Common myeloid progenitor, CD34-positive (primary cell): ENCODE data around the gene IL17RB.
A peak's percentile ranks its signal among the peaks of the same experiment; 100 is the strongest.

Experiments used
- CTCF ChIA-PET: fragments of 350-600 bp; sonication (Branson Sonifier 250); formaldehyde crosslinking; loops from one replicate; lab custom pipeline; 2021; ENCODE audit warnings: antibody characterized with exemption; lab: Charles Lee
- POLR2A ChIA-PET: fragments of 350-600 bp; sonication (Branson Sonifier 250); formaldehyde crosslinking; loops from one replicate; lab custom pipeline; 2021; ENCODE audit warnings: antibody characterized with exemption; lab: Charles Lee
- DNase-seq, 3 donors: peaks; one replicate each; pipeline versions ENCODE4 v3.0.0 to v3.0.0-alpha.2; 2013
- H3K27ac ChIP-seq, 2 experiments: 1 replicate in 1 of 2; 2 replicates in 1 of 2; pipeline ENCODE4 v1.7.0; 2013; ENCODE audit warnings: inconsistent platforms in 2 of 2, low read length in 2 of 2, mild to moderate bottlenecking in 2 of 2, low read depth in 1 of 2, moderate library complexity in 1 of 2; ENCODE audit not compliant: severe bottlenecking in 2 of 2, insufficient read depth in 1 of 2, poor library complexity in 1 of 2
- H3K27me3 ChIP-seq, 5 experiments: replicated peaks in 2 of 5; 1 replicate in 3 of 5; 2 replicates in 2 of 5; pipeline versions ENCODE4 v1.6.1 to v1.7.0; 2013; ENCODE audit warnings: low read length in 4 of 5, mild to moderate bottlenecking in 2 of 5, moderate library complexity in 2 of 5, inconsistent platforms in 1 of 5; ENCODE audit not compliant: insufficient read depth in 5 of 5, control insufficient read depth in 4 of 5
- H3K36me3 ChIP-seq, 4 experiments: 1 replicate in 2 of 4; 2 replicates in 2 of 4; pipeline versions ENCODE4 v1.6.1 to v1.7.0; 2013; ENCODE audit warnings: low read length in 3 of 4, control low read depth in 1 of 4, mild to moderate bottlenecking in 1 of 4; ENCODE audit not compliant: control insufficient read depth in 4 of 4, insufficient read depth in 4 of 4
- H3K4me1 ChIP-seq, 4 experiments: 1 replicate in 3 of 4; 2 replicates in 1 of 4; pipeline versions ENCODE4 v1.6.1 to v1.7.1; 2013; ENCODE audit warnings: low read length in 3 of 4, mild to moderate bottlenecking in 3 of 4, control low read depth in 1 of 4, inconsistent platforms in 1 of 4, moderate library complexity in 1 of 4; ENCODE audit not compliant: control insufficient read depth in 4 of 4, insufficient read depth in 4 of 4; ENCODE audit errors: control extremely low read depth in 1 of 4
- H3K4me3 ChIP-seq, 7 experiments: 1 replicate in 4 of 7; 2 replicates in 3 of 7; pipeline versions ENCODE4 v1.5.1 to v1.7.0; 2013; ENCODE audit warnings: mild to moderate bottlenecking in 7 of 7, low read length in 6 of 7, moderate library complexity in 6 of 7, inconsistent platforms in 2 of 7, low read depth in 2 of 7, control low read depth in 1 of 7; ENCODE audit not compliant: insufficient read depth in 4 of 7, control insufficient read depth in 1 of 7; ENCODE audit errors: extremely low read depth in 1 of 7
- H3K9me3 ChIP-seq, 5 experiments: 1 replicate in 4 of 5; 2 replicates in 1 of 5; pipeline versions ENCODE4 v1.6.1 to v1.7.1; 2013; ENCODE audit warnings: low read length in 4 of 5, mild to moderate bottlenecking in 2 of 5, inconsistent platforms in 1 of 5, low read depth in 1 of 5, moderate library complexity in 1 of 5; ENCODE audit not compliant: control insufficient read depth in 4 of 5, insufficient read depth in 2 of 5; ENCODE audit errors: control extremely low read depth in 1 of 5
- WGBS: methylation state at CpG from one replicate; pipeline ENCODE4 v1.1.5; 2013; ENCODE audit not compliant: insufficient coverage; 5-methylcytosine and 5-hydroxymethylcytosine counted together

IL17RB gene

GRCh38 chr3:53885239-53885638 is 38.9 kb downstream of the IL17RB start:
- Histone ChIP-seq H3K4me3 (no peak overlapping the region), H3K36me3 (peaks cover 6 to 33% (median 22%) of the 10 kb centered on the region in 4 experiments), H3K4me1 (peaks cover 7 to 20% (median 14%) of the 10 kb centered on the region in 4 experiments), H3K27me3 (no peaks in the 10 kb centered on the region), H3K9me3 (no peaks in the 10 kb centered on the region), H3K27ac (no peak overlapping the region)
- DNase-seq = no peak
- ChIA-PET CTCF (no interaction called here), POLR2A (no interaction called here)
- no CpG with 5 or more reads among the region's 3 CpGs for WGBS

DNA sequence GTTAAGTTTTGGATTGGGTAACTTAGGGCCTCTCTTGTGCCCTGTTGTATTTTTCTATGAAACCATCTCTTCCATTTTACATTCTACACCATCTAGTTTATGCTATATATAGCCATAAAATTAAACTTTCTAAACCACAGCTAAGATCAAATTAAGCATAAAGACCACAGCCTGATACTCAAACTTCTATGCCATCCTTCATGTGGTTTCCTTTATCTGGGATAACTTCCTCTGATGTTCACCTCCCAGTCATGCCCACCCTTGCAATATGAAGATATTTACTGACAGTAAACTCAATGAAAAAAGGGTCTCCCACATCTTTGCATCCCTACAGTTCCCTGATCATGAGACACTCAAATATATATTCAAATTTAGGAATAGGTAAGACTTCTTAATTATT is 41.1 kb downstream of the IL17RB start:
- H3K36me3 ChIP-seq = peaks cover 6 to 33% (median 19%) of the 10 kb centered on the region in 4 experiments
- CTCF ChIA-PET = no interaction called here
- POLR2A ChIA-PET = no interaction called here
- H3K4me3 ChIP-seq = no peak overlapping the region
- no peaks in the 10 kb centered on the region for H3K9me3 ChIP-seq
- H3K4me1 ChIP-seq = peaks cover 12 to 18% (median 15%) of the 10 kb centered on the region in 4 experiments
- H3K27me3 ChIP-seq = no peaks in the 10 kb centered on the region
- no peak overlapping the region for H3K27ac ChIP-seq
- DNase-seq = no peak

DNA sequence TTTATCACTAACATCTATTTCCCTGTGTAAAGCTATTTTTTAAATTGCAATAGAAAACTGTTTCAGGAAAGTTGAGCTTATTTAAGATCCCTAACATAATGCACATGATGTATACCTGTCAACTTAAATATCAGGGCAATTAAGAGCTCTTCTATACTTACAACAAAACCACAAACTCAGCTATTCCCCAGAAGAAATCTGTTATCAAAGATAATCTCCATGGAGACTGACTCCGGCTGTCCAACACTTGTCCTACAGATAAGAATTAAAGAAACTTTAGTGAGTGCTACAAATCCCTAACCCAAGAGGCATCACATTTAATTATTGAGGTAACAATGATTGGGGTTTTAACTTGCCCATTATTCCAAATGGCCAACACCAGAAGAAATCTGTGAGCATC is 41.9 kb downstream of the IL17RB start:
- no CpG with 5 or more reads among the region's 1 CpG for WGBS
- no peaks in the 10 kb centered on the region for H3K9me3 ChIP-seq
- POLR2A ChIA-PET = no interaction called here

DNA sequence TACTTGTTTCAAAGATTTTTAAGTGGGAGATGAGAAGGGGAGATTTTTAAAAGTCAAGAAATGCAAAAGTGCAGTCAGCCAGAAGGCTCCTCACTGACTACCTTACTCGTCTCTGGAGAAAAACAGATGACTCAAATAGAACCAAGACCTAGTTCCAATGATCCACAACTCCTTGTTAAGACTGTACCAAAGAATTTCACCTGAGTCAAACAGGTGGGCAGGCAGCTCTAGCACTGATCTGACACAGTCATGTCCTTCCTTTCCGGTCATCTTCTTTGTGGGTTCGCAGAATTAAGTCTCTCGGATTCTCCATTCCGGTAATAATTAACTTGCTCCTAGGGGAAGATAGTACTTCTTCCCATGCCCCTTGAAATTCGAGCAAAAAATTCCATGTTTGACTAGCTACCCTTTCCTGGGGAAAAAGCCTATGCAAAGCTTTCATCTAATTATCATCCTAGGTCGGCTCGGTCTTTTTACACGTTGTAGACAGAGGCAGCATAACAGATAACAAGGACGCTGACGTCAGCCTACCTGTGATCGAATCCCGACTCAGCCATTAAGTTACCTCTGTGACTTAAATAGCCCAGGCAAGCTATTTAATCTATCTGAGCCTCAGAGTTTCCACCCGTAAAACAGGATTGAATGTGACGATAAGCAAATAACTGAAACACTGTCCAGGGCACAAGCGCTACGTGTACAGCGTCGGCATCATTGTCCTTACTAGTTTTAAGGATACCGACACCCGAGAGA is 44.5 kb downstream of the IL17RB start:
- Histone ChIP-seq H3K4me1 (peaks cover 12 to 19% (median 16%) of the 10 kb centered on the region in 4 experiments), H3K27me3 (peaks cover 0 to 14% (median 5%) of the 10 kb centered on the region in 5 experiments), H3K36me3 (peaks cover 4 to 16% (median 9%) of the 10 kb centered on the region in 4 experiments), H3K9me3 (no peaks in the 10 kb centered on the region), H3K4me3 (peak overlapping the region; percentile 84 to 96 (median 94)), H3K27ac (peak overlapping the region; percentile 93 to 97)
- peak; percentile 52 to 64 (median 59) for DNase-seq
- WGBS = 13% methylated on average over 20 of the region's 21 CpGs
- ChIA-PET POLR2A (interaction anchor here (1.8 kb wide), 1 partner anchor 10 kb away, joined by 12 read pairs; the partner anchor contains the start of gene ACTR8), CTCF (interaction anchor here (1.1 to 1.9 kb wide), 4 partner anchors 10 to 47 kb away, joined by 3 to 5 read pairs (median 4); partner anchors contain the start of gene ACTR8)

More for the DNA sequence above, 41.9 kb downstream of the IL17RB start:
- no peak overlapping the region for H3K4me3 ChIP-seq
- H3K4me1 ChIP-seq = peaks cover 12 to 19% (median 16%) of the 10 kb centered on the region in 4 experiments
- peak; percentile 30 to 79 (median 59) for DNase-seq
- CTCF ChIA-PET = interaction anchor here (1.4 kb wide), 1 partner anchor 13 kb away, joined by 3 read pairs; no protein-coding TSS in a partner anchor
- peaks cover 6 to 33% (median 19%) of the 10 kb centered on the region in 4 experiments for H3K36me3 ChIP-seq
- no peaks in the 10 kb centered on the region for H3K27me3 ChIP-seq
- H3K27ac ChIP-seq = no peak overlapping the region

- DNase-seq = peak; percentile 99 to 100 (median 100)
- peak within 1 kb of the TSS; percentile 84 to 96 (median 94) for H3K4me3 ChIP-seq
- H3K36me3 ChIP-seq = peaks cover 4 to 13% (median 8%) of the 10 kb centered on the region in 4 experiments
- ChIA-PET POLR2A (interaction anchor here (0.6 to 1.8 kb wide), 2 partner anchors 11 to 184 kb away, joined by 3 to 12 read pairs; partner anchors contain the start of gene ACTR8), CTCF (interaction anchor here (1.1 to 1.9 kb wide), 2 partner anchors 12 to 39 kb away, joined by 3 to 5 read pairs; no protein-coding TSS in a partner anchor)
- H3K4me1 ChIP-seq = peaks cover 12 to 19% (median 16%) of the 10 kb centered on the region in 4 experiments
- H3K27me3 ChIP-seq = peaks cover 3 to 17% (median 8%) of the 10 kb centered on the region in 5 experiments
- peaks cover 0 to 2% (median 0%) of the 10 kb centered on the region in 5 experiments for H3K9me3 ChIP-seq
- H3K27ac ChIP-seq = peak within 1 kb of the TSS; percentile 93 to 97
- WGBS = under 1% methylated on average over 70 of the region's 73 CpGs
These were observed 45.3 kb downstream of the IL17RB start, which contains the start of gene SELENOK for GRCh38 chr3:53891497-53892285. TSS of gene SELENOK (minus strand) at chr3:53891859.

DNA sequence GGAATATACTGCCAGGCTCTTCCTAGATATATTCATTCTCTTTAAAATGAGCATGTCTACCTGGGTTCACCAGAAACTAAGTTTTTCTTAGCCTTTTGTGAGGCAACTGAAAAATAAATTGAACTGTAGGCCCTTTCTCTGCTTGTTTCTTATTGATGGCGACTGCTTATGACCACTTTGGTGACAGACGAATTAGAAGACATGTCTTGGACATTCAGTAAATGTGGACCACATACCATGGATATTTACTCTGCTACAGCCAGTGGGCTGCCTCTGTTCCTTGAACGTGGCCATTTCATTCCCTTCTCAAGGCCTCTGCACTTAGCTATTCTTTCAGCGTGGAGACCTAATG is 45.9 kb downstream of the IL17RB start:
- ChIA-PET POLR2A (interaction anchor here (1.8 kb wide), 1 partner anchor 11 kb away, joined by 12 read pairs; the partner anchor contains the start of gene ACTR8), CTCF (interaction anchor here (1.9 kb wide), 1 partner anchor 12 kb away, joined by 5 read pairs; no protein-coding TSS in a partner anchor)
- Histone ChIP-seq H3K36me3 (peaks cover 2 to 7% (median 4%) of the 10 kb centered on the region in 4 experiments), H3K4me1 (peaks cover 12 to 19% (median 16%) of the 10 kb centered on the region in 4 experiments), H3K4me3 (peak overlapping the region; percentile 29 to 96 (median 93)), H3K9me3 (peaks cover 0 to 2% (median 0%) of the 10 kb centered on the region in 5 experiments), H3K27ac (peak overlapping the region; percentile 44 to 97), H3K27me3 (peaks cover 3 to 21% (median 12%) of the 10 kb centered on the region in 5 experiments)
- DNase-seq = no peak
- 84% methylated on average over 4 of the region's 4 CpGs for WGBS
